Left lung (tissue), 10 donors: Measurements from ENCODE around the gene DSCAM. TPM values are rescaled to one million over a fixed set of nuclear protein-coding genes. Genes with fewer than 3 reads are reported as not detected.

ENCODE experiments used
- ATAC-seq: fragments of 200-7000 bp; cut with Tn5 transposase; one replicate; pipeline ENCODE4 v1.9.1; 2020; ENCODE audit warnings: moderate library complexity
- DNase-seq, 4 donors: peaks; one replicate each; pipeline ENCODE4 v3.0.0-alpha.2; 2013 to 2020
- H3K27ac ChIP-seq, 2 donors: fragments of 200-600 bp; sonication (generic) in 1 of 2; one replicate each; pipeline versions ENCODE4 v1.5.0 to v1.8.0; 2020 to 2021
- H3K27me3 ChIP-seq, 2 donors: fragments of 200-600 bp; sonication (generic) in 1 of 2; one replicate each; pipeline versions ENCODE4 v1.5.0 to v1.8.0; 2020 to 2021
- H3K36me3 ChIP-seq, 2 donors: fragments of 200-600 bp; sonication (generic) in 1 of 2; one replicate each; pipeline versions ENCODE4 v1.5.0 to v1.8.0; 2020 to 2021
- H3K4me1 ChIP-seq, 2 donors: fragments of 200-600 bp; one replicate each; pipeline ENCODE4 v1.8.0; 2021
- H3K4me3 ChIP-seq, 2 donors: fragments of 200-600 bp; sonication (generic) in 1 of 2; one replicate each; pipeline versions ENCODE4 v1.5.0 to v1.8.0; 2020 to 2021; ENCODE audit warnings: mild to moderate bottlenecking in 1 of 2
- H3K9me3 ChIP-seq, 2 donors: fragments of 200-600 bp; sonication (generic) in 1 of 2; one replicate each; pipeline versions ENCODE4 v1.5.0 to v1.8.0; 2020 to 2021
- CTCF ChIP-seq, 2 donors: fragments of 200-600 bp; sonication (generic) in 1 of 2; IDR thresholded peaks; one replicate each; pipeline versions ENCODE4 v1.5.0 to v1.8.0; 2021; ENCODE audit warnings: antibody characterized with exemption in 2 of 2
- intact Hi-C, 2 donors: fragments of 100-400 bp; cut with DNase I; formaldehyde crosslinking; loops; one replicate each; pipeline versions ENCODE4 v1.11.2 to v1.14.2; 2022
- polyA plus RNA-seq, 6 donors: library from polyadenylated mRNA; unstranded; fragments of 120-200 nt; gene quantifications; one replicate each; pipeline ENCODE4 v1.2.1, GENCODE V29; 2013; ENCODE audit not compliant: insufficient read length in 6 of 6
- total RNA-seq, 2 donors: library from RNA; stranded (reverse); fragmentation: NEBNext Ultra II Directional; extraction: Animal tissue kit (Norgen Biotek cat#: 25700); gene quantifications; one replicate each; pipeline ENCODE4 v1.2.1, GENCODE V29; 2021
- donor health status: DM: no; HTN: yes; CAD: no.
- donor health status: DM: no; HTN: no; CAD: no.

Gene DSCAM
- total and polyA plus RNA-seq, 8 donors: 0.03 to 0.24 (median 0.07) TPM; not detected in 1

GRCh38 chr21:40766381-40766780 is 80.6 kb downstream of the DSCAM start:
- peak in 1 of 4 donors; percentile 23 for DNase-seq
- Histone ChIP-seq H3K27ac (no peak overlapping the region), H3K4me1 (no peaks in the 10 kb centered on the region), H3K36me3 (no peaks in the 10 kb centered on the region), H3K4me3 (no peak overlapping the region), H3K9me3 (no peaks in the 10 kb centered on the region), H3K27me3 (no peaks in the 10 kb centered on the region)
- TF ChIP-seq CTCF (IDR thresholded peaks at IDR 0.05): no peak
- no peak for ATAC-seq
- intact Hi-C loops: no loop called here

- Histone ChIP-seq H3K27me3 (peaks cover 0 to under 1% of the 10 kb centered on the region in 2 donors), H3K27ac (no peak overlapping the region), H3K4me1 (no peaks in the 10 kb centered on the region), H3K36me3 (no peaks in the 10 kb centered on the region), H3K9me3 (no peaks in the 10 kb centered on the region), H3K4me3 (no peak overlapping the region)
- ATAC-seq (no peak), DNase-seq (no peak)
- intact Hi-C loops: no loop called here
- no peak for TF ChIP-seq CTCF (IDR thresholded peaks at IDR 0.05)
These were observed 81.1 kb downstream of the DSCAM start for GRCh38 chr21:40765811-40766210.

GRCh38 chr21:40760821-40761220 is 86.1 kb downstream of the DSCAM start:
- Histone ChIP-seq H3K9me3 (peaks cover 0 to 2% of the 10 kb centered on the region in 2 donors), H3K4me3 (no peak overlapping the region), H3K27ac (no peak overlapping the region), H3K4me1 (no peaks in the 10 kb centered on the region), H3K36me3 (no peaks in the 10 kb centered on the region), H3K27me3 (peaks cover 0 to 8% of the 10 kb centered on the region in 2 donors)
- intact Hi-C loops: no loop called here
- DNase-seq (no peak), ATAC-seq (no peak)
- TF ChIP-seq CTCF (IDR thresholded peaks at IDR 0.05): no peak

GRCh38 chr21:40759061-40759460 is 87.9 kb downstream of the DSCAM start:
- no peak for ATAC-seq
- Histone ChIP-seq H3K4me3 (no peak overlapping the region), H3K4me1 (no peaks in the 10 kb centered on the region), H3K27ac (no peak overlapping the region), H3K27me3 (peaks cover 0 to 8% of the 10 kb centered on the region in 2 donors), H3K36me3 (no peaks in the 10 kb centered on the region), H3K9me3 (peaks cover 0 to 2% of the 10 kb centered on the region in 2 donors)
- DNase-seq: no peak
- intact Hi-C loops: no loop called here
- no peak for TF ChIP-seq CTCF (IDR thresholded peaks at IDR 0.05)

GRCh38 chr21:40757366-40757765 is 89.6 kb downstream of the DSCAM start:
- H3K9me3 ChIP-seq: peaks cover 0 to 2% of the 10 kb centered on the region in 2 donors
- no peak overlapping the region for H3K4me3 ChIP-seq
- H3K36me3 ChIP-seq: no peaks in the 10 kb centered on the region
- intact Hi-C loops: no loop called here
- TF ChIP-seq CTCF (IDR thresholded peaks at IDR 0.05): no peak
- H3K27me3 ChIP-seq: peaks cover 0 to 8% of the 10 kb centered on the region in 2 donors
- no peak for ATAC-seq
- H3K4me1 ChIP-seq: no peaks in the 10 kb centered on the region
- H3K27ac ChIP-seq: no peak overlapping the region
- no peak for DNase-seq
